GM12878 (cell line): ENCODE data around the gene PAX7. TPM values are rescaled to one million over a fixed set of nuclear protein-coding genes. Genes with fewer than 3 reads are reported as not detected.
A peak's percentile ranks its signal among the peaks of the same experiment; 100 is the strongest.

Experiments
- ATAC-seq: fragments of 200-7000 bp; cut with Tn5 transposase; 3 replicates; pipeline ENCODE4 v1.9.1; 2020; ENCODE audit warnings: mild to moderate bottlenecking, moderate library complexity
- BruUV-seq: library from RNA; stranded (reverse); fragments of 400-500 nt; replicated peaks from 2 replicates; lab custom pipeline; 2021; lab: Mats Ljungman, UMichigan
- CTCF ChIA-PET: fragments of 300-600 bp; sonication (Branson Sonifier 250); formaldehyde crosslinking; extraction: SDS; loops from one replicate; lab custom pipeline; 2021; ENCODE audit warnings: inconsistent platforms; lab: Yijun Ruan, JAX
- POLR2A ChIA-PET: fragments of 350-600 bp; formaldehyde crosslinking; extraction: SDS; loops from one replicate; lab custom pipeline; 2021; ENCODE audit warnings: inconsistent platforms; lab: Charles Lee
- RAD21 ChIA-PET: fragments of 300-600 bp; sonication (Branson Sonifier 250); formaldehyde crosslinking; loops from one replicate; lab custom pipeline; 2023; ENCODE audit warnings: antibody characterized with exemption; ENCODE audit not compliant: unreplicated experiment; lab: Charles Lee
- SMC1A ChIA-PET: fragments of 300-600 bp; sonication (Branson Sonifier 250); formaldehyde crosslinking; loops from one replicate; lab custom pipeline; 2023; ENCODE audit not compliant: unreplicated experiment, uncharacterized antibody; lab: Charles Lee
- DNase-seq: peaks from one replicate; pipeline ENCODE4 v3.0.0-alpha.2; 2011; ENCODE audit warnings: low read depth, low spot score
- FAIRE-seq: peaks from 3 replicates; lab custom pipeline; 2011; peaks lifted over from hg19 to GRCh38; lab: Jason Lieb, UNC
- H2AFZ ChIP-seq: 2 replicates; pipeline ENCODE4 v1.6.0; 2011; ENCODE audit warnings: low read depth, low read length, control low read depth; ENCODE audit not compliant: control insufficient read depth
- H3K27ac ChIP-seq: 2 replicates; pipeline ENCODE4 v1.5.1; 2011; ENCODE audit warnings: control low read depth; ENCODE audit not compliant: control insufficient read depth, insufficient read depth
- H3K27me3 ChIP-seq, 2 experiments: replicated peaks in 1 of 2; 2 replicates each; pipeline versions ENCODE4 v1.6.0 to v1.6.1; 2011; ENCODE audit warnings: low read length in 1 of 2; ENCODE audit not compliant: control insufficient read depth in 2 of 2, insufficient read depth in 2 of 2
- H3K36me3 ChIP-seq, 2 experiments: 2 replicates each; pipeline ENCODE4 v1.5.1; 2011; ENCODE audit warnings: low read length in 1 of 2; ENCODE audit not compliant: control insufficient read depth in 2 of 2, insufficient read depth in 2 of 2
- H3K4me1 ChIP-seq: 2 replicates; pipeline ENCODE4 v1.6.1; 2011; ENCODE audit warnings: mild to moderate bottlenecking, low read length, moderate library complexity, mixed read lengths; ENCODE audit not compliant: control insufficient read depth, insufficient read depth
- H3K4me2 ChIP-seq: 2 replicates; pipeline ENCODE4 v1.6.0; 2011; ENCODE audit warnings: control low read depth; ENCODE audit not compliant: control insufficient read depth, insufficient read depth
- H3K4me3 ChIP-seq: fragments of 200-600 bp; sonication (generic); 2 replicates; pipeline ENCODE4 v1.5.1; 2016
- H3K79me2 ChIP-seq: 2 replicates; pipeline ENCODE4 v1.6.0; 2011; ENCODE audit warnings: low read length; ENCODE audit not compliant: control insufficient read depth, insufficient read depth
- H3K9ac ChIP-seq: 2 replicates; pipeline ENCODE4 v1.8.0; 2011; ENCODE audit warnings: low read length, control low read depth, mixed read lengths; ENCODE audit not compliant: control insufficient read depth, insufficient read depth
- H3K9me3 ChIP-seq: replicated peaks from 3 replicates; pipeline ENCODE4 v1.5.1; 2011; ENCODE audit warnings: mild to moderate bottlenecking, low read length; ENCODE audit not compliant: control insufficient read depth, insufficient read depth
- H4K20me1 ChIP-seq: 2 replicates; pipeline ENCODE4 v1.6.0; 2011; ENCODE audit not compliant: control insufficient read depth, insufficient read depth
- MYB ChIP-seq: fragments of 150-350 bp; IDR thresholded peaks from 2 replicates; pipeline ENCODE4 v1.6.1; 2014; ENCODE audit warnings: mild to moderate bottlenecking, low read depth, low read length, borderline replicate concordance
- NFIC ChIP-seq: IDR thresholded peaks from 2 replicates; pipeline ENCODE4 v1.6.1; 2012; ENCODE audit warnings: low read depth, mild to moderate bottlenecking, inconsistent platforms, low read length, moderate library complexity
- RAD21 ChIP-seq: IDR thresholded peaks from 2 replicates; pipeline ENCODE4 v1.6.1; 2011; ENCODE audit warnings: mild to moderate bottlenecking, low read depth, low read length, moderate library complexity; ENCODE audit not compliant: insufficient read depth
- SMC3 ChIP-seq: IDR thresholded peaks from 2 replicates; pipeline ENCODE4 v1.6.1; 2011; ENCODE audit warnings: low read length, improper control_type of control experiment, borderline replicate concordance
- TCF12 ChIP-seq: IDR thresholded peaks from 2 replicates; pipeline ENCODE4 v1.6.1; 2011; ENCODE audit warnings: low read depth, mild to moderate bottlenecking, low read length
- WGBS: methylation state at CpG from one replicate; pipeline ENCODE4 v1.1.6; 2016; ENCODE audit warnings: low lambda C conversion rate; ENCODE audit not compliant: insufficient replicate concordance, insufficient coverage; ENCODE audit errors: missing lambda C conversion rate; 5-methylcytosine and 5-hydroxymethylcytosine counted together
- in situ Hi-C: fragments of 300-500 bp; cut with MboI; formaldehyde crosslinking; loops from 9 replicates; pipeline ENCODE4 v1.14.3; 2018; ENCODE audit warnings: mixed read lengths
- intact Hi-C: fragments of 100-400 bp; cut with micrococcal nuclease; formaldehyde crosslinking; loops from one replicate; pipeline ENCODE4 v1.14.2; 2022; ENCODE audit not compliant: unreplicated experiment
- polyA plus RNA-seq, 11 experiments: library from polyadenylated mRNA; depleted of rRNA in 4 of 11; unstranded in 6 of 11; stranded (reverse) in 5 of 11; fragments of >200 nt; fragmentation: Nextera tagmentation in 4 of 11; fragmentation: Illumina TruSeq in 1 of 11; extraction: Ambion mirVana in 4 of 11; extraction: Trizol in 1 of 11; gene quantifications; 1 replicate in 1 of 11; 2 replicates in 10 of 11; pipeline versions ENCODE4 v1.2.1 to v1.2.3, GENCODE V29; 2011 to 2016; ENCODE audit warnings: inconsistent platforms in 2 of 11, missing spikeins in 2 of 11, low read depth in 1 of 11
- total RNA-seq, 4 experiments: library from RNA; depleted of rRNA in 3 of 4; stranded (reverse); fragments of >200 nt in 3 of 4; fragmentation: Illumina TruSeq in 1 of 4; extraction: Trizol in 1 of 4; gene quantifications; 2 replicates each; pipeline versions ENCODE4 v1.2.1 to v1.2.3, GENCODE V29; 2013 to 2021
- TF ChIP-seq, protein P1 (sequence below), 3 experiments: IDR thresholded peaks in 2 of 3; conservative IDR thresholded peaks in 1 of 3; 2 replicates each; pipeline ENCODE4 v1.5.1; 2011; ENCODE audit warnings: low read depth in 3 of 3, low read length in 3 of 3, mild to moderate bottlenecking in 3 of 3, control low read depth in 2 of 3, moderate library complexity in 2 of 3, inconsistent platforms in 1 of 3, mixed read lengths in 1 of 3; ENCODE audit not compliant: control insufficient read depth in 2 of 3, insufficient read depth in 1 of 3; ENCODE audit errors: extremely low read depth in 1 of 3

PAX7 gene
- total and polyA plus RNA-seq, 10 of the 15 experiments (the other 5 are each of a cell fraction or from before 2014, with no cell fraction given), result not detected

DNA sequence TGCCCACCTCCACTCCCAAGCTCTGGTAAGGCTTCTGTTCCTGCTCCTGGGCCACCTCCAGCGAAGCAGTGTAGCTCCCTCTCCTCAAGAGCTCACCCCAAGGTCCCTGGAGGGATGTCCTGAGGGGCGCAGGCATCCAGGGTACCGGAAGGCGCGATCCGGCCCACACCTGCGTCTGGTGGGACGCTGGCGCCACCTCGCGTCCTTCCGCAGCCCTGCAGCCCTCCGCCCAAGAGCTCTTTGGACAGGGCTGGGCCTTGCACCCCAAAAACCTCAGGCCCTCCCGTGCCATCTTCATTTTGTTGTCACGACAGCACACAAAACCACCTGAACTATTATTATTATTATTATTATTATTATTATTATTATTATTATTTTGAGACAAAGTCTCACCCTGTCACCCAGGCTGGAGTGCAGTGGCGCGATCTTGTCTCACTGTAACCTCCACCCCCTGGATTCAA is 49.2 kb upstream of the PAX7 start:
- H3K27me3 ChIP-seq, result no peaks in the 10 kb centered on the region
- H3K27ac ChIP-seq, result no peak overlapping the region
- in situ Hi-C loops (no loop called here), intact Hi-C loops (loop anchor here (10.0 kb wide), 1 partner anchor 917 kb away; no protein-coding TSS in a partner anchor)
- H3K79me2 ChIP-seq, result no peaks in the 10 kb centered on the region
- H3K4me3 ChIP-seq, result no peak overlapping the region
- peak; percentile 23 for FAIRE-seq
- no peaks in the 10 kb centered on the region for H3K36me3 ChIP-seq
- H3K4me2 ChIP-seq, result no peak overlapping the region
- TF ChIP-seq TCF12, result 0 out of 2 replicates have a peak, but pooled peaks have one; percentile 34
- peak; percentile 57 for TF ChIP-seq SMC3
- no peak for TF ChIP-seq MYB
- TF ChIP-seq, protein P1, sequence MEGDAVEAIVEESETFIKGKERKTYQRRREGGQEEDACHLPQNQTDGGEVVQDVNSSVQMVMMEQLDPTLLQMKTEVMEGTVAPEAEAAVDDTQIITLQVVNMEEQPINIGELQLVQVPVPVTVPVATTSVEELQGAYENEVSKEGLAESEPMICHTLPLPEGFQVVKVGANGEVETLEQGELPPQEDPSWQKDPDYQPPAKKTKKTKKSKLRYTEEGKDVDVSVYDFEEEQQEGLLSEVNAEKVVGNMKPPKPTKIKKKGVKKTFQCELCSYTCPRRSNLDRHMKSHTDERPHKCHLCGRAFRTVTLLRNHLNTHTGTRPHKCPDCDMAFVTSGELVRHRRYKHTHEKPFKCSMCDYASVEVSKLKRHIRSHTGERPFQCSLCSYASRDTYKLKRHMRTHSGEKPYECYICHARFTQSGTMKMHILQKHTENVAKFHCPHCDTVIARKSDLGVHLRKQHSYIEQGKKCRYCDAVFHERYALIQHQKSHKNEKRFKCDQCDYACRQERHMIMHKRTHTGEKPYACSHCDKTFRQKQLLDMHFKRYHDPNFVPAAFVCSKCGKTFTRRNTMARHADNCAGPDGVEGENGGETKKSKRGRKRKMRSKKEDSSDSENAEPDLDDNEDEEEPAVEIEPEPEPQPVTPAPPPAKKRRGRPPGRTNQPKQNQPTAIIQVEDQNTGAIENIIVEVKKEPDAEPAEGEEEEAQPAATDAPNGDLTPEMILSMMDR (IDR thresholded peaks at IDR 0.05 in 2 of 3, conservative IDR thresholded peaks at IDR 0.05 in 1 of 3; ENCODE audit: control insufficient read depth in 2 of 3, extremely low read depth in 1 of 3, insufficient read depth in 1 of 3, low read depth in 3 of 3, low read length in 3 of 3), result peak; percentile 74 to 92 (median 81)
- TF ChIP-seq NFIC, result no peak
- TF ChIP-seq RAD21, result peak; percentile 75
- no peak overlapping the region for H2AFZ ChIP-seq
- no peaks in the 10 kb centered on the region for H3K4me1 ChIP-seq
- no peak overlapping the region for H3K9ac ChIP-seq
- no TSS peak for BruUV-seq
- WGBS, result 15% methylated on average over 17 of the region's 17 CpGs
- SMC1A ChIA-PET, result interaction anchor here (1.0 to 1.4 kb wide), 3 partner anchors 9 to 279 kb away, joined by 3 to 7 read pairs (median 3); no protein-coding TSS in a partner anchor
- H4K20me1 ChIP-seq, result no peaks in the 10 kb centered on the region
- POLR2A ChIA-PET, result no interaction called here
- CTCF ChIA-PET, result interaction anchor here (0.6 to 2.2 kb wide), 22 partner anchors 9 to 1392 kb away, joined by 3 to 27 read pairs (median 4); no protein-coding TSS in a partner anchor
- peak; percentile 87 for ATAC-seq
- H3K9me3 ChIP-seq, result no peaks in the 10 kb centered on the region
- no peak for DNase-seq
- RAD21 ChIA-PET, result interaction anchor here (0.8 to 1.4 kb wide), 2 partner anchors 25 to 920 kb away, joined by 3 to 7 read pairs; no protein-coding TSS in a partner anchor
